GM23338 (cell line): ENCODE measurements around the gene LPO. TPM values are rescaled to one million over a fixed set of nuclear protein-coding genes. Genes with fewer than 3 reads are reported as not detected.

Experiments used
- ATAC-seq: fragments of 200-7000 bp; cut with Tn5 transposase; 3 replicates; pipeline ENCODE4 v1.9.1; 2020
- DNase-seq: peaks from one replicate; pipeline ENCODE4 v3.0.0-alpha.2; 2015; ENCODE audit warnings: low spot score
- H2AFZ ChIP-seq: fragments of 200-600 bp; sonication (generic); 2 replicates; pipeline ENCODE4 v1.8.0; 2016; ENCODE audit warnings: antibody characterized with exemption, mild to moderate bottlenecking, moderate library complexity
- H3F3A ChIP-seq: fragments of 200-600 bp; sonication (generic); replicated peaks from 2 replicates; pipeline ENCODE4 v1.8.0; 2017; ENCODE audit warnings: antibody characterized with exemption, mixed run types, low read depth
- H3K27ac ChIP-seq: fragments of 200-600 bp; sonication (generic); 2 replicates; pipeline ENCODE4 v1.6.1; 2016; ENCODE audit warnings: low read depth
- H3K27me3 ChIP-seq: fragments of 200-600 bp; sonication (generic); 2 replicates; pipeline ENCODE4 v1.8.0; 2016; ENCODE audit warnings: mild to moderate bottlenecking, mixed run types, moderate library complexity; ENCODE audit not compliant: insufficient read depth
- H3K36me3 ChIP-seq: fragments of 200-600 bp; sonication (generic); 2 replicates; pipeline ENCODE4 v1.8.0; 2016; ENCODE audit warnings: mild to moderate bottlenecking; ENCODE audit not compliant: insufficient read depth
- H3K4me1 ChIP-seq: fragments of 200-600 bp; sonication (generic); 2 replicates; pipeline ENCODE4 v1.8.0; 2016; ENCODE audit warnings: mild to moderate bottlenecking, moderate library complexity; ENCODE audit not compliant: insufficient read depth
- H3K4me2 ChIP-seq: fragments of 200-600 bp; sonication (generic); 2 replicates; pipeline ENCODE4 v1.7.1; 2017; ENCODE audit warnings: mixed run types
- H3K4me3 ChIP-seq: fragments of 200-600 bp; sonication (generic); 2 replicates; pipeline ENCODE4 v1.6.1; 2016; ENCODE audit warnings: mixed run types
- H3K79me2 ChIP-seq: fragments of 200-600 bp; sonication (generic); replicated peaks from 2 replicates; pipeline ENCODE4 v1.8.0; 2017; ENCODE audit warnings: mild to moderate bottlenecking; ENCODE audit not compliant: insufficient read depth
- H3K9me2 ChIP-seq: fragments of 200-600 bp; sonication (generic); 2 replicates; pipeline ENCODE4 v1.8.0; 2017; ENCODE audit not compliant: insufficient read depth
- H4K20me1 ChIP-seq: fragments of 200-600 bp; sonication (generic); replicated peaks from 2 replicates; pipeline ENCODE4 v1.8.0; 2017; ENCODE audit warnings: mild to moderate bottlenecking; ENCODE audit not compliant: insufficient read depth
- H3K27ac Mint-ChIP-seq: 2 replicates; pipeline ENCODE4 v1.8.0; 2020; ENCODE audit warnings: inconsistent platforms, mild to moderate bottlenecking, moderate library complexity, mixed read lengths
- H3K27me3 Mint-ChIP-seq: 3 replicates; pipeline ENCODE4 v1.8.0; 2022; ENCODE audit warnings: low read depth, mild to moderate bottlenecking, moderate library complexity, mixed read lengths, inconsistent platforms; ENCODE audit not compliant: insufficient read depth, poor library complexity
- H3K36me3 Mint-ChIP-seq: 3 replicates; pipeline ENCODE4 v1.8.0; 2021; ENCODE audit warnings: low read depth, mild to moderate bottlenecking, inconsistent platforms, moderate library complexity, mixed read lengths
- H3K4me1 Mint-ChIP-seq: 3 replicates; pipeline ENCODE4 v1.8.0; 2020; ENCODE audit warnings: mild to moderate bottlenecking, inconsistent platforms, mixed read lengths
- H3K4me3 Mint-ChIP-seq: 3 replicates; pipeline ENCODE4 v1.8.0; 2021; ENCODE audit warnings: moderate library complexity, mild to moderate bottlenecking, inconsistent platforms, mixed read lengths
- H3K9me3 Mint-ChIP-seq: 3 replicates; pipeline ENCODE4 v1.8.0; 2020; ENCODE audit warnings: moderate library complexity, mild to moderate bottlenecking, inconsistent platforms, mixed read lengths
- CREB1 ChIP-seq: fragments of 250-450 bp; sonication (Bioruptor Pico); IDR thresholded peaks from 2 replicates; pipeline ENCODE4 v1.5.0; 2020; ENCODE audit warnings: low read depth, mild to moderate bottlenecking, moderate library complexity
- CTCF ChIP-seq, 2 experiments: fragments of 200-600 bp in 1 of 2; sonication (generic) in 1 of 2; conservative IDR thresholded peaks; 2 replicates each; pipeline versions ENCODE4 v1.5.1 to v1.6.1; 2016 to 2017; ENCODE audit warnings: antibody characterized with exemption in 2 of 2, low read depth in 2 of 2, mild to moderate bottlenecking in 2 of 2, moderate library complexity in 1 of 2
- ETS1 ChIP-seq: IDR thresholded peaks from 2 replicates; pipeline ENCODE4 v1.6.1; 2016; ENCODE audit warnings: antibody characterized with exemption
- EZH2phosphoT487 ChIP-seq: fragments of 200-600 bp; sonication (generic); IDR thresholded peaks from one replicate; pipeline ENCODE4 v1.8.1; 2018; ENCODE audit warnings: antibody characterized with exemption; ENCODE audit not compliant: unreplicated experiment
- JUNB ChIP-seq: IDR thresholded peaks from one replicate; pipeline ENCODE4 v1.6.1; 2016; ENCODE audit warnings: antibody characterized with exemption; ENCODE audit not compliant: unreplicated experiment
- NANOG ChIP-seq: IDR thresholded peaks from 2 replicates; pipeline ENCODE4 v1.6.1; 2016; ENCODE audit warnings: antibody characterized with exemption, borderline replicate concordance
- POLR2AphosphoS5 ChIP-seq: IDR thresholded peaks from 2 replicates; pipeline ENCODE4 v1.6.1; 2016; ENCODE audit warnings: antibody characterized with exemption, low read depth
- STAT1 ChIP-seq: IDR thresholded peaks from one replicate; pipeline ENCODE4 v1.6.1; 2016; ENCODE audit warnings: antibody characterized with exemption; ENCODE audit not compliant: unreplicated experiment
- ZNF114 ChIP-seq: fragments of 250-450 bp; sonication (Bioruptor Pico); IDR thresholded peaks from 2 replicates; pipeline ENCODE4 v1.5.0; 2020; ENCODE audit warnings: mild to moderate bottlenecking, moderate library complexity
- ZNF331 ChIP-seq: fragments of 250-450 bp; sonication (Bioruptor Pico); IDR thresholded peaks from 2 replicates; pipeline ENCODE4 v1.5.0; 2020; ENCODE audit warnings: low read depth, mild to moderate bottlenecking, moderate library complexity
- polyA plus RNA-seq: library from polyadenylated mRNA; unstranded; fragments of >200 nt; fragmentation: Nextera tagmentation; extraction: Ambion mirVana; gene quantifications from 2 replicates; pipeline ENCODE4 v1.2.1, GENCODE V29; 2016
- total RNA-seq: library from RNA; depleted of rRNA; stranded (reverse); fragments of >200 nt; shearing (Covaris generic); gene quantifications from 2 replicates; pipeline ENCODE4 v1.2.3, GENCODE V29; 2014
- TF ChIP-seq, protein P1 (sequence below): IDR thresholded peaks from one replicate; pipeline ENCODE4 v1.6.1; 2018; ENCODE audit warnings: antibody characterized with exemption; ENCODE audit not compliant: unreplicated experiment

The LPO gene
- total and polyA plus RNA-seq, 2 experiments from 2014 or later, result 0.13 to 0.35 TPM

DNA sequence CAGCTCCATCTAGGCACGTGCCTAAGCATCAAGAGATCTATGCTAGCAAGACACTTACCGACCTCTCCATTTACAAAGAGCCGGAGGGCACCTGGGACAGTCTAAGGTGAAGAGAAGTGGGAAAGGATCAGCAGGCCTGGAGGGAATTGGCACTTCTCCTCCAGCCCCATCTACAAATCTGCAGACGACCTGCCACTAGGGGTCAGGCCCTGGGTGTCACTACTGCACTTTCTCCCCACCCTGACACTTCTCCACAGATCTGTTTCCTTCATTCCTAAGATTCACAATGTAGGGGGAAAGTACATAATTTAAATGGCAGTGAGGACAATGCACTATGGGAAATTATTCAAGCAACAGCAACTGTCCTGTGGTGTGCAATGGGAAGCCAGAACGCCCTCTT is 27.5 kb upstream of the LPO start (continued):
- TF ChIP-seq NANOG (no peak), STAT1 (no peak), CREB1 (CRISPR knock-in tag) (no peak), ETS1 (no peak), CTCF (conservative IDR thresholded peaks at IDR 0.05; ENCODE audit: low read depth in 2 of 2) (peak; percentile 52 to 60)

DNA sequence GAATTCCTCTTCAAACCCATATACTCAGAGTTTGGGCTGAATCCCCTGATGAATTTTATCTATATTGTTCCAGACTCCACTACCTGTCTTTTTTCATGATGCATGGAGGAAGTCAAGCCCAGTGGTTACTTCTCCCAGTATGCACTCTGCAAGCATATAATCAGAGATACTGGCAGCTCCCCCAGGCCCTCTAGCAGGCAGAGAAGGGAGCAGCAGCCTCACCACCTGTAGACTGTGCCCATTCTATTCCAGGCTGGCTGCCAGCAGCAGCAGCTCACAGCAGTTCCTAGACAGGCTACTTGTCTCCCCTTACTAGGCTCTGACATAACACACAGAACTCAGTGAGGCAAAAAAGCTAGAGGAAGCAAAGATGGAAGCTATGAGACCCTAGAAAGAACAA is 22.7 kb upstream of the LPO start:
- Histone ChIP-seq H4K20me1 (no peaks in the 10 kb centered on the region), H3K27me3 (no peaks in the 10 kb centered on the region), H3F3A (0 out of 2 replicates have a peak, but pooled peaks cover 3% of the 10 kb centered on the region), H2AFZ (no peak overlapping the region), H3K36me3 (no peaks in the 10 kb centered on the region), H3K27ac (no peak overlapping the region), H3K79me2 (no peaks in the 10 kb centered on the region), H3K4me1 (peaks cover 8% of the 10 kb centered on the region), H3K4me3 (no peak overlapping the region), H3K9me2 (no peaks in the 10 kb centered on the region), H3K4me2 (no peak overlapping the region)
- ATAC-seq (no peak), DNase-seq (no peak)
- Mint-ChIP-seq H3K36me3 (peaks cover 17% of the 10 kb centered on the region), H3K4me3 (no peak overlapping the region), H3K27me3 (peaks cover 7% of the 10 kb centered on the region), H3K27ac (no peak overlapping the region), H3K4me1 (peaks cover 4% of the 10 kb centered on the region; the same call in 2 of the 3 replicates), H3K9me3 (no peaks in the 10 kb centered on the region)
- TF ChIP-seq CTCF (conservative IDR thresholded peaks at IDR 0.05; ENCODE audit: low read depth in 2 of 2), result peak in 1 of 2 experiments; percentile 12; a peak in 1 of 4 replicates
- TF ChIP-seq ZNF331, result no peak
- TF ChIP-seq POLR2AphosphoS5, result no peak

DNA sequence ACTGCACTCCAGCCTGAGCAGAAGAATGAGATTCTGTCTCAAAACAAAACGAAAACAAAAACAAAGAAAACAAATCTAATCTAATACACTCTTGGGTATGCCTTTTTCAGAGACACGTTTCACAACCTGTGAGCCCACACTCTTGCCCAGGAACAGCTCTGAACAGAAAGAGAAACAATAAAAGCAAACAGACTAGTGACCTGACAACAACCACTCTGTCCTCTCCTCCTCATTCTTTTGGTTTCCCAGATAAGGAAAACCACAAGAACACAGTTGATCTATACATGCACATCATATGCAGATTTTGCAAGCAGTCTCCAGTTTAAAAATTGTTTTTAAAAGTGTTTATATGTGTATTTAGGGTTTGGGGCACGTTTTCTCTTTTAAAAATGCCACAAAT is 20.6 kb upstream of the LPO start:
- H3K4me2 ChIP-seq, result no peak overlapping the region
- no peaks in the 10 kb centered on the region for H4K20me1 ChIP-seq
- H3F3A ChIP-seq, result 0 out of 2 replicates have a peak, but pooled peaks cover 3% of the 10 kb centered on the region
- H3K27ac ChIP-seq, result no peak overlapping the region
- no peaks in the 10 kb centered on the region for H3K9me2 ChIP-seq
- Mint-ChIP-seq H3K36me3 (peaks cover 12% of the 10 kb centered on the region), H3K27me3 (peaks cover 9% of the 10 kb centered on the region), H3K9me3 (no peaks in the 10 kb centered on the region), H3K4me3 (peak overlapping the region; percentile 97), H3K4me1 (peaks cover 4% of the 10 kb centered on the region; the same call in 2 of the 3 replicates), H3K27ac (no peak overlapping the region)
- H3K36me3 ChIP-seq, result no peaks in the 10 kb centered on the region
- ATAC-seq (no peak), DNase-seq (no peak)
- H3K27me3 ChIP-seq, result no peaks in the 10 kb centered on the region
- no peak overlapping the region for H2AFZ ChIP-seq
- peaks cover 8% of the 10 kb centered on the region for H3K4me1 ChIP-seq
- no peak overlapping the region for H3K4me3 ChIP-seq
- H3K79me2 ChIP-seq, result no peaks in the 10 kb centered on the region
- no peak for TF ChIP-seq EZH2phosphoT487
- no peak for TF ChIP-seq CREB1 (CRISPR knock-in tag)
- no peak for TF ChIP-seq CTCF (conservative IDR thresholded peaks at IDR 0.05; ENCODE audit: low read depth in 2 of 2)
- no peak for TF ChIP-seq NANOG
- no peak for TF ChIP-seq JUNB
- TF ChIP-seq ZNF114 (CRISPR knock-in tag), result no peak
- TF ChIP-seq, protein P1, sequence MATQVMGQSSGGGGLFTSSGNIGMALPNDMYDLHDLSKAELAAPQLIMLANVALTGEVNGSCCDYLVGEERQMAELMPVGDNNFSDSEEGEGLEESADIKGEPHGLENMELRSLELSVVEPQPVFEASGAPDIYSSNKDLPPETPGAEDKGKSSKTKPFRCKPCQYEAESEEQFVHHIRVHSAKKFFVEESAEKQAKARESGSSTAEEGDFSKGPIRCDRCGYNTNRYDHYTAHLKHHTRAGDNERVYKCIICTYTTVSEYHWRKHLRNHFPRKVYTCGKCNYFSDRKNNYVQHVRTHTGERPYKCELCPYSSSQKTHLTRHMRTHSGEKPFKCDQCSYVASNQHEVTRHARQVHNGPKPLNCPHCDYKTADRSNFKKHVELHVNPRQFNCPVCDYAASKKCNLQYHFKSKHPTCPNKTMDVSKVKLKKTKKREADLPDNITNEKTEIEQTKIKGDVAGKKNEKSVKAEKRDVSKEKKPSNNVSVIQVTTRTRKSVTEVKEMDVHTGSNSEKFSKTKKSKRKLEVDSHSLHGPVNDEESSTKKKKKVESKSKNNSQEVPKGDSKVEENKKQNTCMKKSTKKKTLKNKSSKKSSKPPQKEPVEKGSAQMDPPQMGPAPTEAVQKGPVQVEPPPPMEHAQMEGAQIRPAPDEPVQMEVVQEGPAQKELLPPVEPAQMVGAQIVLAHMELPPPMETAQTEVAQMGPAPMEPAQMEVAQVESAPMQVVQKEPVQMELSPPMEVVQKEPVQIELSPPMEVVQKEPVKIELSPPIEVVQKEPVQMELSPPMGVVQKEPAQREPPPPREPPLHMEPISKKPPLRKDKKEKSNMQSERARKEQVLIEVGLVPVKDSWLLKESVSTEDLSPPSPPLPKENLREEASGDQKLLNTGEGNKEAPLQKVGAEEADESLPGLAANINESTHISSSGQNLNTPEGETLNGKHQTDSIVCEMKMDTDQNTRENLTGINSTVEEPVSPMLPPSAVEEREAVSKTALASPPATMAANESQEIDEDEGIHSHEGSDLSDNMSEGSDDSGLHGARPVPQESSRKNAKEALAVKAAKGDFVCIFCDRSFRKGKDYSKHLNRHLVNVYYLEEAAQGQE, result no peak
